GM06990 (cell line): ENCODE measurements around the gene PTPRN2.

Source experiments
- DNase-seq: peaks from one replicate; pipeline ENCODE4 v3.0.0-alpha.2; 2011; ENCODE audit not compliant: insufficient read length; ENCODE audit errors: extremely low read depth
- H3K27me3 ChIP-seq: replicated peaks from 2 replicates; pipeline ENCODE4 v1.6.0; 2011; ENCODE audit warnings: low read length; ENCODE audit not compliant: control insufficient read depth, insufficient read depth
- H3K36me3 ChIP-seq: 2 replicates; pipeline ENCODE4 v1.5.1; 2011; ENCODE audit warnings: low read length; ENCODE audit not compliant: control insufficient read depth, insufficient read depth
- H3K4me3 ChIP-seq: replicated peaks from 2 replicates; pipeline ENCODE4 v1.5.1; 2011; ENCODE audit warnings: low read depth, mild to moderate bottlenecking, control low read depth, low read length
- CTCF ChIP-seq: IDR thresholded peaks from 2 replicates; pipeline ENCODE4 v1.5.1; 2011; ENCODE audit warnings: low read length, control low read depth, mild to moderate bottlenecking, inconsistent platforms; ENCODE audit not compliant: insufficient read depth, poor library complexity, severe bottlenecking

Gene PTPRN2

GRCh38 chr7:158432369-158433341 lies 155.0 kb downstream of the PTPRN2 start:
- Histone ChIP-seq H3K4me3 (no peak overlapping the region), H3K36me3 (no peaks in the 10 kb centered on the region), H3K27me3 (no peaks in the 10 kb centered on the region)
- TF ChIP-seq CTCF = no peak
- no peak for DNase-seq

DNA sequence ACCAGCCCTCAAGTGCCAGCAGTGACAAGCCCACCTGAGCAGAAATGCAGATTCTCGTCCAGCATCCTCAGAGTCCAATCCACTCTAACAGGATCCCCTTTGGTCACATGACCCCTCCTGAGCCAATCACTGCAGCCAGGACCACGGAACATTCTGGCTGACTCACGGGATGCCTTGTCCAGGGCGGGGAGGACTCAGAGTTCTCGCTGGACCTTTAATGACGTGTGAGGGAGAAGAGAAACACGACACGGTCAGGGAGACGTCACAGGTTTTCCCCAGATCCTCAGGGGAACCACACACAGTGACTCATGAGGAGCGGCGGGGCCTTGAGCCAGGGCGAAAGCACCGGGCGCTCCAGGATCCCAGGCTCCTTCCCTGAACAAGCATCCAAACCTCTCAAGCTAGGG lies 155.7 kb downstream of the PTPRN2 start:
- no peaks in the 10 kb centered on the region for H3K36me3 ChIP-seq
- H3K27me3 ChIP-seq = no peaks in the 10 kb centered on the region
- no peak for TF ChIP-seq CTCF
- no peak overlapping the region for H3K4me3 ChIP-seq
- no peak for DNase-seq

DNA sequence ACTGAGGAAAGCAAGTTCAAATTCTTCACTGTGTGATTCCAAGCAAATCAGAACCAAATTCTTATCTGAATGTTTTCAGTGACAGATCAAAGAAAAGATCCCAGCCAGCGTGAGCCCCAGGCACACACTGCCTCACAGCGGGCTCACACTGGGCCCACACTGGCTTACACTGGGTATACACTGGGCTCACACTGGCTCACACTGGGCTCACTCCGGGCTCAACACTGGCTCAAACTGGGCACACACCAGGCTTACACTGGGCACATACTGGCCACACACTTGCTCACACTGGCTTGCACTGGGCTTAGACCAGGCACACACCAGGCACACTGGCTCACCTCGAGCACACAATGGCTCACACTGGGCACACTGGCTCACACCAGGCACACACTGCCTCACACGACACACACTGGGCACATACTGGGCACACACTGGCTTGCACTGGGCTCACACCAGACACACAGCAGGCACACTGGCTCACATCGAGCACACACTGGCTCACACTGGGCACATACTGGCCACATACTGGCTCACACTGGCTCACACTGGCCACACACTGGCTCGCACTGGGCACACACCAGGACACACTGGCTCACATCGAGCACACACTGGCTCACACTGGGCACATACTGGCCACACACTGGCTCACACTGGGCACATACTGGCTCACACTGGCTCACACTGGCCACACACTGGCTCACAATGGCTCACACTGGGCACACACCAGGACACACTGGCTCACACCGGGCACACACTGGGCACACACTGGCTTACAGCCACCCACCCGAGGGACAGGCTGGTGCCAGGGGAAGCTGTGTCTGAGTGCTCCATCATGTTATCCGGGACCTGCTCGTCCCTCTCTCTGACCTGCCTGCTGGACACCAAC lies 156.3 kb downstream of the PTPRN2 start:
- Histone ChIP-seq H3K4me3 (no peak overlapping the region), H3K27me3 (no peaks in the 10 kb centered on the region), H3K36me3 (no peaks in the 10 kb centered on the region)
- no peak for DNase-seq
- TF ChIP-seq CTCF = no peak

GRCh38 chr7:158430308-158431034 lies 157.2 kb downstream of the PTPRN2 start:
- no peak for DNase-seq
- H3K4me3 ChIP-seq = no peak overlapping the region
- no peak for TF ChIP-seq CTCF
- H3K27me3 ChIP-seq = no peaks in the 10 kb centered on the region
- H3K36me3 ChIP-seq = no peaks in the 10 kb centered on the region
